ENCODE results near the gene P2RX6. TPM values are rescaled to one million over a fixed set of nuclear protein-coding genes. Genes with fewer than 3 reads are reported as not detected.

Gene P2RX6
- total and polyA plus RNA-seq, 2 donors (not counting 3 experiments of a cell fraction or from before 2014, with no cell fraction given) = 0.06 TPM; not detected in 1

DNA sequence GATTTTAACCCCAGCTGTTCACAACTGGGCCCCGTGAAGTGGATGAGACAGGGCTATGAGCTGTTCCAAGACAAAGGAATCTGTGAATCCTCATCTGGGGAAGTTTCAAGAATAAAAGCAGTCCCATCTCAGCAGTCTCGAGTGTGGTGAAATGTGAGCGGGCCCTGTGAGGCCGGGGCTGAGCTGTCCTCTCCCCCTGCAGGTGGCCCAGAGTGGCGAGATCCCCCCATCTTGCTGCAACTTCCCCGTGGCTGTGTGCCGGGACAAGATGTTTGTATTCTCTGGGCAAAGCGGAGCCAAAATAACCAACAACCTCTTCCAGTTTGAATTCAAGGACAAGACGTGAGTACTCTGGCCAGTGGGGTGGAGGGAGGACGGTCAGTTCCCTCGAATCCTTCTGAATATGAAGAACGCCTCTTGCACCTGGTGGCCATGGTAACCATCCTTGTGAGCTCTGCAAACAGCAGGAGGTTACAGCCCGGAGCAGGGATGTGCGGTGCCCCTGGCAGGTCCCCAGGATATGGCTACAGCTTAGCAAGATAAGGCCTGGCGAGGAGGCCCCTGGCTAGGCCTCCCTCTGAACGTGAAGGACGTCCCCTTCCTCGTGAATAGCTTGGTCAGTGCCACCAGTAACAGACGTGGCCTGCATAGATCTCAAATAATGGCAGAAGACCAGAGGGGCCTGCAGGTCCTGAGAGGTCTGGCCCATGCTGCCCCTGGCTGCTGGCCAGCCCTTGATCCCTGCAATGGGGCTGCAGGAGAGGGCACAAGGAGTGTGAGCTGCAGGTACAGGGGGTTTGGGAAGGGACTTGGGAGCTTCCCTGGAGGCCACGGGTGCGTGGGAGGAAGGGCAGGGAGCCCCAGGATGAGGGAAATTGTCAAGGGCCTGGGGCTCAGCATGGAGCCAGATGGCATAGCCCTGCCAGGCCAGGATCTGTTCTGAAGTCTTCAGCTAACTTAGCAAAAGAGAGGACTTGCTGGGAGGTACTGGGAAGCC is 24.5 kb upstream of the P2RX6 start:
- H3K27ac ChIP-seq (ENCODE audit: insufficient read depth, low read depth, low read length) = no peak overlapping the region
- DNase-seq (ENCODE audit: low read depth, low spot score) (no peak), FAIRE-seq (no peak)
- H3K9me3 ChIP-seq (replicated peaks; ENCODE audit: control insufficient read depth, insufficient read depth, low read length) = no peaks in the 10 kb centered on the region
- no peaks in the 10 kb centered on the region for H3K27me3 ChIP-seq (ENCODE audit: control insufficient read depth in 2 of 2, insufficient read depth in 2 of 2, low read length in 2 of 2)
- no peak overlapping the region for H3K4me2 ChIP-seq (ENCODE audit: insufficient read depth, low read length)
- ChIA-PET CTCF (interaction anchor here (0.7 to 1.8 kb wide), 2 partner anchors 9 to 105 kb away, joined by 3 to 7 read pairs; partner anchors contain the start of gene LZTR1), POLR2A (no interaction called here)
- dilution Hi-C loops (cut with MboI; ENCODE audit: extremely low pct_ligation_motif_present, low sequenced_read_pairs) (no loop called here), intact Hi-C loops (cut with micrococcal nuclease) (no loop called here)
- peaks cover 3 to 40% of the 10 kb centered on the region in 2 experiments for H3K36me3 ChIP-seq (ENCODE audit: control insufficient read depth in 2 of 2, extremely low read depth in 1 of 2, insufficient read depth in 2 of 2, low read length in 2 of 2)
- no peaks in the 10 kb centered on the region for H3K4me1 ChIP-seq (ENCODE audit: control insufficient read depth, extremely low read depth, insufficient read depth, low read length)
- H2AFZ ChIP-seq (ENCODE audit: low read depth, low read length) = no peak overlapping the region
- H4K20me1 ChIP-seq (replicated peaks; ENCODE audit: control insufficient read depth, extremely low read depth, insufficient read depth, low read length) = no peaks in the 10 kb centered on the region
- no peaks in the 10 kb centered on the region for H3K9me1 ChIP-seq (replicated peaks; ENCODE audit: control insufficient read depth, extremely low read depth, insufficient read depth, low read length)
- TF ChIP-seq JUN (IDR thresholded peaks at IDR 0.05; ENCODE audit: borderline replicate concordance, insufficient read depth, insufficient read length, low read depth) = no peak
- TF ChIP-seq MYC (IDR thresholded peaks at IDR 0.05; ENCODE audit: low read depth, low read length) = no peak
- TF ChIP-seq POLR2A (IDR thresholded peaks at IDR 0.05; ENCODE audit: low read depth, low read length) = no peak
- TF ChIP-seq GATA2 (IDR thresholded peaks at IDR 0.05; ENCODE audit: insufficient read depth, insufficient read length, low read depth, low read length) = no peak
- TF ChIP-seq, protein P1, sequence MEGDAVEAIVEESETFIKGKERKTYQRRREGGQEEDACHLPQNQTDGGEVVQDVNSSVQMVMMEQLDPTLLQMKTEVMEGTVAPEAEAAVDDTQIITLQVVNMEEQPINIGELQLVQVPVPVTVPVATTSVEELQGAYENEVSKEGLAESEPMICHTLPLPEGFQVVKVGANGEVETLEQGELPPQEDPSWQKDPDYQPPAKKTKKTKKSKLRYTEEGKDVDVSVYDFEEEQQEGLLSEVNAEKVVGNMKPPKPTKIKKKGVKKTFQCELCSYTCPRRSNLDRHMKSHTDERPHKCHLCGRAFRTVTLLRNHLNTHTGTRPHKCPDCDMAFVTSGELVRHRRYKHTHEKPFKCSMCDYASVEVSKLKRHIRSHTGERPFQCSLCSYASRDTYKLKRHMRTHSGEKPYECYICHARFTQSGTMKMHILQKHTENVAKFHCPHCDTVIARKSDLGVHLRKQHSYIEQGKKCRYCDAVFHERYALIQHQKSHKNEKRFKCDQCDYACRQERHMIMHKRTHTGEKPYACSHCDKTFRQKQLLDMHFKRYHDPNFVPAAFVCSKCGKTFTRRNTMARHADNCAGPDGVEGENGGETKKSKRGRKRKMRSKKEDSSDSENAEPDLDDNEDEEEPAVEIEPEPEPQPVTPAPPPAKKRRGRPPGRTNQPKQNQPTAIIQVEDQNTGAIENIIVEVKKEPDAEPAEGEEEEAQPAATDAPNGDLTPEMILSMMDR (IDR thresholded peaks at IDR 0.05; ENCODE audit: extremely low read depth in 1 of 2, insufficient read depth in 1 of 2, low read depth in 1 of 2, low read length in 2 of 2) = no peak
- TF ChIP-seq POLR2AphosphoS5 (IDR thresholded peaks at IDR 0.05; ENCODE audit: insufficient read depth, low read depth, low read length) = no peak
- TF ChIP-seq EZH2 (IDR thresholded peaks at IDR 0.05; ENCODE audit: borderline replicate concordance, low read depth, low read length, severe bottlenecking) = no peak
- TF ChIP-seq, protein P2, sequence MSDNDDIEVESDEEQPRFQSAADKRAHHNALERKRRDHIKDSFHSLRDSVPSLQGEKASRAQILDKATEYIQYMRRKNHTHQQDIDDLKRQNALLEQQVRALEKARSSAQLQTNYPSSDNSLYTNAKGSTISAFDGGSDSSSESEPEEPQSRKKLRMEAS (IDR thresholded peaks at IDR 0.05; ENCODE audit: insufficient read depth, insufficient read length) = no peak
- TF ChIP-seq FOS (IDR thresholded peaks at IDR 0.05; ENCODE audit: borderline replicate concordance, insufficient read depth, low read length) = no peak
- BruUV-seq (replicated peaks) = no TSS peak
- no peaks in the 10 kb centered on the region for H3K79me2 ChIP-seq (ENCODE audit: control insufficient read depth, insufficient read depth, low read length)
- H3K4me3 ChIP-seq (replicated peaks in 1 of 3; ENCODE audit: insufficient read depth in 1 of 3, low read depth in 1 of 3, low read length in 3 of 3) = no peak overlapping the region
- H3K9ac ChIP-seq (replicated peaks; ENCODE audit: extremely low read depth, insufficient read depth, low read length) = no peak overlapping the region

Measured in endothelial cell of umbilical vein (primary cell).